Esophagus squamous epithelium (tissue), 4 donors: Measurements from ENCODE around the gene TNFSF12.

Experiments
- POLR2A ChIP-seq, 4 donors: fragments of 450-650 bp; IDR thresholded peaks; one replicate each; pipeline ENCODE4 v1.6.1; 2017; ENCODE audit warnings: antibody characterized with exemption in 4 of 4, mild to moderate bottlenecking in 4 of 4, moderate library complexity in 3 of 4
- TF ChIP-seq, protein P1 (sequence below), 6 experiments: fragments of 450-650 bp in 4 of 6; fragments of 200-600 bp in 2 of 6; sonication (generic) in 2 of 6; IDR thresholded peaks; one replicate each; pipeline ENCODE4 v1.5.1; 2016 to 2019; ENCODE audit warnings: antibody characterized with exemption in 6 of 6, mild to moderate bottlenecking in 4 of 6, moderate library complexity in 4 of 6

DNA sequence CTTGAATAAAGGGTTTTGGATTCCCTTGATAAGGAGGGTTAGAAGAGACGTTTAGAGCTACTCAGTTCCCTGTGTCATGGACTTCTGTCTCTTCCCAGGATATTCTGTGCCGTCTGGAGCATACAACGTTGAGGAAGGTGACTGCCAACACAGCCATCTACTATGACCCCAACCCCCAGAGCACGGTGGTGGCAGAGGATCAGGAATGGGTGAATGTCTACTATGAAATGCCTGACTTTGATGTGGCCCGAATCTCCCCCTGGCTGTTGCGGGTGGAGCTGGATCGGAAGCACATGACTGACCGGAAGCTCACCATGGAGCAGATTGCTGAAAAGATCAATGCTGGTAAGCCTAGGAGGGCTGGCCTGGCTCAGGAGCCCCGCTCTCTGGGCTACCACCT is 40.0 kb upstream of the TNFSF12 start:
- no peak for TF ChIP-seq POLR2A (IDR thresholded peaks at IDR 0.05)
- TF ChIP-seq, protein P1, sequence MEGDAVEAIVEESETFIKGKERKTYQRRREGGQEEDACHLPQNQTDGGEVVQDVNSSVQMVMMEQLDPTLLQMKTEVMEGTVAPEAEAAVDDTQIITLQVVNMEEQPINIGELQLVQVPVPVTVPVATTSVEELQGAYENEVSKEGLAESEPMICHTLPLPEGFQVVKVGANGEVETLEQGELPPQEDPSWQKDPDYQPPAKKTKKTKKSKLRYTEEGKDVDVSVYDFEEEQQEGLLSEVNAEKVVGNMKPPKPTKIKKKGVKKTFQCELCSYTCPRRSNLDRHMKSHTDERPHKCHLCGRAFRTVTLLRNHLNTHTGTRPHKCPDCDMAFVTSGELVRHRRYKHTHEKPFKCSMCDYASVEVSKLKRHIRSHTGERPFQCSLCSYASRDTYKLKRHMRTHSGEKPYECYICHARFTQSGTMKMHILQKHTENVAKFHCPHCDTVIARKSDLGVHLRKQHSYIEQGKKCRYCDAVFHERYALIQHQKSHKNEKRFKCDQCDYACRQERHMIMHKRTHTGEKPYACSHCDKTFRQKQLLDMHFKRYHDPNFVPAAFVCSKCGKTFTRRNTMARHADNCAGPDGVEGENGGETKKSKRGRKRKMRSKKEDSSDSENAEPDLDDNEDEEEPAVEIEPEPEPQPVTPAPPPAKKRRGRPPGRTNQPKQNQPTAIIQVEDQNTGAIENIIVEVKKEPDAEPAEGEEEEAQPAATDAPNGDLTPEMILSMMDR (IDR thresholded peaks at IDR 0.05), result no peak
